ENCODE data around the gene POLN.
A peak's percentile ranks its signal among the peaks of the same experiment; 100 is the strongest.

Gene POLN

GRCh38 chr4:2135083-2135482, 106.8 kb downstream of the POLN start:
- peak; percentile 61 for DNase-seq (ENCODE audit: low read depth, low spot score)
- TF ChIP-seq CTCF (IDR thresholded peaks at IDR 0.05; ENCODE audit: low read depth, low read length), result no peak
- no peak overlapping the region for H3K4me3 ChIP-seq (ENCODE audit: low read depth, low read length)
- in situ Hi-C loops (cut with HindIII; ENCODE audit: low sequenced_read_pairs), result no loop called here

GRCh38 chr4:2132438-2132837, 109.5 kb downstream of the POLN start:
- in situ Hi-C loops (cut with HindIII; ENCODE audit: low sequenced_read_pairs), result no loop called here
- TF ChIP-seq CTCF (IDR thresholded peaks at IDR 0.05; ENCODE audit: low read depth, low read length), result no peak
- no peak for DNase-seq (ENCODE audit: low read depth, low spot score)
- no peak overlapping the region for H3K4me3 ChIP-seq (ENCODE audit: low read depth, low read length)

- H3K4me3 ChIP-seq (ENCODE audit: low read depth, low read length), result no peak overlapping the region
- in situ Hi-C loops (cut with HindIII; ENCODE audit: low sequenced_read_pairs), result no loop called here
- no peak for TF ChIP-seq CTCF (IDR thresholded peaks at IDR 0.05; ENCODE audit: low read depth, low read length)
- no peak for DNase-seq (ENCODE audit: low read depth, low spot score)
Measured at GRCh38 chr4:2127609-2128332, 114.2 kb downstream of the POLN start.

- no peak for DNase-seq (ENCODE audit: low read depth, low spot score)
- no peak overlapping the region for H3K4me3 ChIP-seq (ENCODE audit: low read depth, low read length)
- in situ Hi-C loops (cut with HindIII; ENCODE audit: low sequenced_read_pairs), result no loop called here
- TF ChIP-seq CTCF (IDR thresholded peaks at IDR 0.05; ENCODE audit: low read depth, low read length), result no peak
Measured at GRCh38 chr4:2126309-2127043, 115.4 kb downstream of the POLN start.

GRCh38 chr4:2125831-2126230, 116.1 kb downstream of the POLN start:
- H3K4me3 ChIP-seq (ENCODE audit: low read depth, low read length), result no peak overlapping the region
- DNase-seq (ENCODE audit: low read depth, low spot score), result no peak
- in situ Hi-C loops (cut with HindIII; ENCODE audit: low sequenced_read_pairs), result no loop called here
- no peak for TF ChIP-seq CTCF (IDR thresholded peaks at IDR 0.05; ENCODE audit: low read depth, low read length)

- in situ Hi-C loops (cut with HindIII; ENCODE audit: low sequenced_read_pairs), result no loop called here
- TF ChIP-seq CTCF (IDR thresholded peaks at IDR 0.05; ENCODE audit: low read depth, low read length), result no peak
- DNase-seq (ENCODE audit: low read depth, low spot score), result no peak
- no peak overlapping the region for H3K4me3 ChIP-seq (ENCODE audit: low read depth, low read length)
Measured at GRCh38 chr4:2125023-2125422, 116.9 kb downstream of the POLN start.

Data from astrocyte of the spinal cord (primary cell).